Mucosa of descending colon (tissue), 3 donors: ENCODE measurements around the gene DSG2. TPM values are rescaled to one million over a fixed set of nuclear protein-coding genes. Genes with fewer than 3 reads are reported as not detected.

ENCODE experiments used
- ATAC-seq: fragments of 200-7000 bp; cut with Tn5 transposase; one replicate; pipeline ENCODE4 v1.9.1; 2020; ENCODE audit warnings: mild to moderate bottlenecking, moderate library complexity
- DNase-seq, 3 donors: peaks; one replicate each; pipeline ENCODE4 v3.0.0-alpha.2; 2020
- H3K36me3 ChIP-seq: fragments of 200-600 bp; one replicate; pipeline ENCODE4 v1.8.0; 2021; ENCODE audit warnings: low read depth, mild to moderate bottlenecking
- H3K4me1 ChIP-seq: fragments of 200-600 bp; one replicate; pipeline ENCODE4 v1.8.0; 2021; ENCODE audit warnings: low read depth, mild to moderate bottlenecking
- H3K4me3 ChIP-seq: fragments of 200-600 bp; one replicate; pipeline ENCODE4 v1.8.0; 2021; ENCODE audit warnings: mild to moderate bottlenecking
- H3K9me3 ChIP-seq: fragments of 200-600 bp; one replicate; pipeline ENCODE4 v1.8.0; 2021; ENCODE audit warnings: mild to moderate bottlenecking
- intact Hi-C, 2 donors: fragments of 100-400 bp; cut with DNase I in 1 of 2; cut with micrococcal nuclease in 1 of 2; formaldehyde crosslinking; loops; one replicate each; pipeline versions ENCODE4 v1.11.0 to v1.11.1; 2022; cut with DNase I, micrococcal nuclease
- total RNA-seq, 3 donors: library from RNA; stranded (reverse); fragmentation: NEBNext Ultra II Directional in 2 of 3; extraction: Animal tissue kit (Norgen Biotek cat#: 25700) in 2 of 3; gene quantifications; one replicate each; pipeline versions ENCODE4 v1.2.1 to v1.2.4, GENCODE V29; 2021 to 2023
- TF ChIP-seq, protein P1 (sequence below): fragments of 200-600 bp; IDR thresholded peaks from one replicate; pipeline ENCODE4 v1.8.0; 2022; ENCODE audit warnings: antibody characterized with exemption, mild to moderate bottlenecking
- donor health status: DM: no; HTN: no; CAD: no; lungs with moderate emphysema.
- donor health status: DM: no; HTN: no; CAD: no.
- donor health status: DM: no; HTN: yes; CAD: no.

The DSG2 gene
- total RNA-seq, 3 donors from 2014 or later, result 131 to 341 (median 305) TPM

GRCh38 chr18:31510319-31510718 lies 12.3 kb downstream of the DSG2 start:
- peak; percentile 39 for ATAC-seq

GRCh38 chr18:31511098-31511497 lies 13.1 kb downstream of the DSG2 start:
- DNase-seq (no peak), ATAC-seq (no peak)
- Histone ChIP-seq H3K4me3 (no peak overlapping the region), H3K36me3 (no peaks in the 10 kb centered on the region), H3K9me3 (no peaks in the 10 kb centered on the region), H3K4me1 (peaks cover 19% of the 10 kb centered on the region)
- intact Hi-C loops, result loop anchor here in 1 of 2 donors (10.0 kb wide), 1 partner anchor 86 kb away; no protein-coding TSS in a partner anchor
- TF ChIP-seq, protein P1, sequence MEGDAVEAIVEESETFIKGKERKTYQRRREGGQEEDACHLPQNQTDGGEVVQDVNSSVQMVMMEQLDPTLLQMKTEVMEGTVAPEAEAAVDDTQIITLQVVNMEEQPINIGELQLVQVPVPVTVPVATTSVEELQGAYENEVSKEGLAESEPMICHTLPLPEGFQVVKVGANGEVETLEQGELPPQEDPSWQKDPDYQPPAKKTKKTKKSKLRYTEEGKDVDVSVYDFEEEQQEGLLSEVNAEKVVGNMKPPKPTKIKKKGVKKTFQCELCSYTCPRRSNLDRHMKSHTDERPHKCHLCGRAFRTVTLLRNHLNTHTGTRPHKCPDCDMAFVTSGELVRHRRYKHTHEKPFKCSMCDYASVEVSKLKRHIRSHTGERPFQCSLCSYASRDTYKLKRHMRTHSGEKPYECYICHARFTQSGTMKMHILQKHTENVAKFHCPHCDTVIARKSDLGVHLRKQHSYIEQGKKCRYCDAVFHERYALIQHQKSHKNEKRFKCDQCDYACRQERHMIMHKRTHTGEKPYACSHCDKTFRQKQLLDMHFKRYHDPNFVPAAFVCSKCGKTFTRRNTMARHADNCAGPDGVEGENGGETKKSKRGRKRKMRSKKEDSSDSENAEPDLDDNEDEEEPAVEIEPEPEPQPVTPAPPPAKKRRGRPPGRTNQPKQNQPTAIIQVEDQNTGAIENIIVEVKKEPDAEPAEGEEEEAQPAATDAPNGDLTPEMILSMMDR, result no peak

More at GRCh38 chr18:31510319-31510718, 12.3 kb downstream of the DSG2 start:
- DNase-seq, result no peak
- TF ChIP-seq, protein P1, result no peak
- Histone ChIP-seq H3K9me3 (no peaks in the 10 kb centered on the region), H3K4me3 (peak overlapping the region; percentile 10), H3K4me1 (peaks cover 19% of the 10 kb centered on the region), H3K36me3 (no peaks in the 10 kb centered on the region)
- intact Hi-C loops, result loop anchor here in 1 of 2 donors (10.0 kb wide), 1 partner anchor 86 kb away; no protein-coding TSS in a partner anchor

- Histone ChIP-seq H3K9me3 (no peaks in the 10 kb centered on the region), H3K4me3 (no peak overlapping the region), H3K36me3 (no peaks in the 10 kb centered on the region), H3K4me1 (peaks cover 19% of the 10 kb centered on the region)
- TF ChIP-seq, protein P1, result no peak
- DNase-seq (peak; percentile 80 to 85 (median 82)), ATAC-seq (peak; percentile 95)
- intact Hi-C loops, result loop anchor here in 1 of 2 donors (10.0 kb wide), 1 partner anchor 87 kb away; no protein-coding TSS in a partner anchor
Observed at GRCh38 chr18:31512203-31512764, 14.3 kb downstream of the DSG2 start.

DNA sequence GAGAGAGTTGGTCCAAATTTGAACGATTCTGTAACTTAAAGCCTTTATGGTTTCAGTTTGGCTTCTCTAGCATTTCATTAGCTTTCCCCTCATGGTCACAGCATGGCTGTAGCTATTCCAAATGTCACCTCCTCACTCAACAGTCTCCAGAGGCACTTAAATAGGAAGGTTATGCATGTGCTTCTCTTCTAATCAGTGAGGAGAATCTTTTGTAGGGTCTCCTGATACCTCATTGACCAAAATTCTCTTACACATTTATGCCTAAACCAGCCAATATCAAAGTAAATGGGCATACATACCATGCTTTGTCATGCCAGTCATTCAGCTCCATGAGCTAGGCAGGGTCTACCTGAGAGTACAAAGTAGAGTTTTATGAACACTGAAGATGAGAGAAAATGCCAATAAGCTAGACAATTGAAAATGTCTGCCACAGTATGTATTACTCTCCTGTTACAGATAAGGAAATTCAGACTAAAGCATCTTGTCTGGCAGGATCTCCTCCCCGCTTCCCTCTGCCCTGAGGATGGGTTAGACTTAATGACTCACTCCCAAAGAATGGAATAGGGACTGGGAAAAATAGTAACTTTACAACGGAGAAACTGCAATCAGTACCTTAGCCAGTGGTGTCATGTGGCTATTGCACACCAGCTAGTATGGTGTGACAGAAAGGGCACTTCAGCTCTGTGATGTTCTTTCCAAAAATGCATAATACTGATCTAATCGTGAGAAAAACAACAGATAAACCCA lies 15.4 kb downstream of the DSG2 start:
- Histone ChIP-seq H3K9me3 (no peaks in the 10 kb centered on the region), H3K4me3 (no peak overlapping the region), H3K36me3 (no peaks in the 10 kb centered on the region), H3K4me1 (peaks cover 19% of the 10 kb centered on the region)
- ATAC-seq (peak; percentile 64), DNase-seq (no peak)
- TF ChIP-seq, protein P1, result no peak
- intact Hi-C loops, result loop anchor here in 1 of 2 donors (10.0 kb wide), 1 partner anchor 89 kb away; no protein-coding TSS in a partner anchor

DNA sequence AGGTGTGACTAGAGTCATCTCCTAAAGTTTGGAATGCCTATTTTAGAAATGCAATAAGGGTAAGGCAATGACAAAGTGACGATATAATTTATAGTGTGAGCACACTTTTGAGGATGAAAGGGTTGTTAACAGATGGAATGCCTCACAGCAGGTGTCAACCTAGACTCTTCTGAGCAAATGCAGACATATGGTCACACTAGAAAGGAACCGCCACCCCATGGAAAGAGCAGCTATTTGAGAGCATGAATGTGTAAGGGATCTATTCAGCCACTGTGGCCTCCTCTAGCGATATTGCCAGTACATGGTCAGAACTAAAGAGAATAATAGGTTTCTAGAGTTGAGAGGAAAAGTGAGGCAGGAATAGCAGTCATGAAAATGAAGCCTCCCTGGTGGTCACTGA lies 18.5 kb downstream of the DSG2 start:
- H3K9me3 ChIP-seq, result no peaks in the 10 kb centered on the region
- DNase-seq (no peak), ATAC-seq (no peak)
- H3K4me1 ChIP-seq, result peaks cover 13% of the 10 kb centered on the region
- intact Hi-C loops, result loop anchor here in 1 of 2 donors (10.0 kb wide), 1 partner anchor 92 kb away; no protein-coding TSS in a partner anchor
- no peak overlapping the region for H3K4me3 ChIP-seq
- H3K36me3 ChIP-seq, result peaks cover under 1% of the 10 kb centered on the region
- TF ChIP-seq, protein P1, result no peak
